K562 (cell line): Measurements from ENCODE around the gene PTPN13. TPM values are rescaled to one million over a fixed set of nuclear protein-coding genes. Genes with fewer than 3 reads are reported as not detected.

Source experiments
- ATAC-seq: fragments of 200-7000 bp; cut with Tn5 transposase; 3 replicates; pipeline ENCODE4 v1.9.1; 2020; ENCODE audit warnings: moderate library complexity
- BruUV-seq: library from RNA; stranded (reverse); fragments of 400-500 nt; replicated peaks from 2 replicates; lab custom pipeline; 2021; lab: Mats Ljungman, UMichigan
- CTCF ChIA-PET: fragments of 300-600 bp; formaldehyde crosslinking; extraction: SDS; loops from one replicate; lab custom pipeline; 2021; ENCODE audit warnings: low intra/inter-chr PET ratio; lab: Yijun Ruan, JAX
- POLR2A ChIA-PET: fragments of 300-600, 350-650 bp; sonication (Branson Sonifier 250); formaldehyde crosslinking; extraction: SDS; loops from one replicate; lab custom pipeline; 2021; ENCODE audit warnings: antibody characterized with exemption, inconsistent platforms; lab: Yijun Ruan, JAX
- DNase-seq, 4 experiments: peaks; one replicate each; pipeline versions ENCODE4 v3.0.0 to v3.0.0-alpha.2; 2011 to 2018; ENCODE audit warnings: low spot score in 3 of 4, mixed read lengths in 3 of 4; ENCODE audit errors: extremely low read depth in 1 of 4
- FAIRE-seq: peaks from 2 replicates; lab custom pipeline; 2011; peaks lifted over from hg19 to GRCh38; lab: Jason Lieb, UNC
- H2AFZ ChIP-seq: 2 replicates; pipeline ENCODE4 v1.6.0; 2011; ENCODE audit warnings: low read depth, low read length, control low read depth, inconsistent platforms
- H3K27ac ChIP-seq: fragments of 200-600 bp; 3 replicates; pipeline ENCODE4 v1.8.0; 2011; ENCODE audit warnings: low read depth, mild to moderate bottlenecking, control low read depth, inconsistent platforms, low read length, moderate library complexity, mixed read lengths; ENCODE audit errors: extremely low read depth
- H3K27me3 ChIP-seq, 2 experiments: fragments of 300-600 bp in 1 of 2; 2 replicates in 1 of 2; 3 replicates in 1 of 2; pipeline versions ENCODE4 v1.6.0 to v1.8.0; 2011; ENCODE audit warnings: inconsistent platforms in 2 of 2, low read length in 2 of 2, mild to moderate bottlenecking in 1 of 2, mixed read lengths in 1 of 2, moderate library complexity in 1 of 2; ENCODE audit not compliant: control insufficient read depth in 2 of 2, insufficient read depth in 2 of 2
- H3K36me3 ChIP-seq: fragments of 300-600 bp; 3 replicates; pipeline ENCODE4 v1.8.0; 2011; ENCODE audit warnings: mild to moderate bottlenecking, low read length, inconsistent platforms; ENCODE audit not compliant: control insufficient read depth, insufficient read depth
- H3K4me1 ChIP-seq, 2 experiments: fragments of 200-600 bp in 1 of 2; replicated peaks in 1 of 2; 2 replicates in 1 of 2; 3 replicates in 1 of 2; pipeline versions ENCODE4 v1.5.1 to v1.8.0; 2011; ENCODE audit warnings: inconsistent platforms in 2 of 2, low read length in 2 of 2, mild to moderate bottlenecking in 1 of 2, mixed read lengths in 1 of 2, moderate library complexity in 1 of 2; ENCODE audit not compliant: control insufficient read depth in 2 of 2, insufficient read depth in 2 of 2
- H3K4me2 ChIP-seq: 2 replicates; pipeline ENCODE4 v1.6.1; 2011; ENCODE audit warnings: low read length, control low read depth, inconsistent platforms, mixed read lengths; ENCODE audit not compliant: insufficient read depth
- H3K4me3 ChIP-seq: fragments of 200-600 bp; sonication (generic), shearing (Covaris generic); 2 replicates; pipeline ENCODE4 v1.5.1; 2016; ENCODE audit warnings: control low read depth, inconsistent platforms
- H3K79me2 ChIP-seq: fragments of 200-600 bp; 3 replicates; pipeline ENCODE4 v1.8.0; 2011; ENCODE audit warnings: low read length, inconsistent platforms; ENCODE audit not compliant: control insufficient read depth, insufficient read depth
- H3K9ac ChIP-seq, 2 experiments: 2 replicates each; pipeline versions ENCODE4 v1.6.0 to v1.6.1; 2011; ENCODE audit warnings: low read depth in 2 of 2, low read length in 2 of 2, control low read depth in 1 of 2, inconsistent platforms in 1 of 2, mild to moderate bottlenecking in 1 of 2, mixed read lengths in 1 of 2; ENCODE audit not compliant: insufficient read depth in 1 of 2
- H3K9me1 ChIP-seq: one replicate; pipeline ENCODE4 v1.6.0; 2011; ENCODE audit warnings: inconsistent platforms, mild to moderate bottlenecking, low read length, moderate library complexity; ENCODE audit not compliant: control insufficient read depth, insufficient read depth
- H3K9me3 ChIP-seq: replicated peaks from 2 replicates; pipeline ENCODE4 v1.5.1; 2011; ENCODE audit warnings: low read depth, low read length, inconsistent platforms; ENCODE audit not compliant: control insufficient read depth, insufficient read depth
- H4K20me1 ChIP-seq: replicated peaks from 2 replicates; pipeline ENCODE4 v1.6.1; 2011; ENCODE audit warnings: low read length, inconsistent platforms, mixed read lengths; ENCODE audit not compliant: control insufficient read depth, insufficient read depth
- ARID3B ChIP-seq: fragments of 250-450 bp; sonication (Bioruptor Pico); IDR thresholded peaks from 2 replicates; pipeline ENCODE4 v1.4.0; 2020; ENCODE audit warnings: borderline replicate concordance
- BDP1 ChIP-seq: IDR thresholded peaks from 3 replicates; pipeline ENCODE4 v1.6.1; 2011; ENCODE audit not compliant: insufficient read length, insufficient read depth
- E2F3 ChIP-seq: fragments of 250-450 bp; sonication (Bioruptor Pico); IDR thresholded peaks from 2 replicates; pipeline ENCODE4 v1.4.0; 2020; ENCODE audit warnings: mild to moderate bottlenecking
- FOXJ2 ChIP-seq: fragments of 200-800 bp; sonication (Bioruptor generic); IDR thresholded peaks from 2 replicates; pipeline ENCODE4 v1.6.1; 2016; ENCODE audit warnings: missing genetic modification characterization, missing compliant biosample characterization
- GTF2F1 ChIP-seq: IDR thresholded peaks from 2 replicates; pipeline ENCODE4 v1.6.1; 2011; ENCODE audit warnings: low read depth, low read length, improper control_type of control experiment
- HDAC1 ChIP-seq, 2 experiments: fragments of 450-650 bp; IDR thresholded peaks; 2 replicates each; pipeline ENCODE4 v1.6.1; 2016 to 2017; ENCODE audit warnings: inconsistent platforms in 1 of 2, mild to moderate bottlenecking in 1 of 2, moderate library complexity in 1 of 2
- HES1 ChIP-seq: fragments of 450-650 bp; IDR thresholded peaks from 2 replicates; pipeline ENCODE4 v1.6.1; 2016; ENCODE audit warnings: low read depth, mild to moderate bottlenecking, moderate library complexity
- HOXB6 ChIP-seq: fragments of 250-450 bp; sonication (Bioruptor Pico); IDR thresholded peaks from 2 replicates; pipeline ENCODE4 v1.5.1; 2022; ENCODE audit warnings: mild to moderate bottlenecking, borderline replicate concordance
- KAT7 ChIP-seq: sonication (generic); formaldehyde crosslinking; IDR thresholded peaks from 2 replicates; pipeline ENCODE4 v1.8.0; 2022; ENCODE audit warnings: missing genetic modification reagents, mild to moderate bottlenecking, borderline replicate concordance
- NFIX ChIP-seq: fragments of 250-450 bp; sonication (Bioruptor Pico); IDR thresholded peaks from 2 replicates; pipeline ENCODE4 v1.4.0; 2020; ENCODE audit warnings: low read depth, mild to moderate bottlenecking, moderate library complexity
- PYGO2 ChIP-seq: fragments of 450-650 bp; IDR thresholded peaks from 2 replicates; pipeline ENCODE4 v1.6.1; 2016; ENCODE audit warnings: mild to moderate bottlenecking, missing genetic modification characterization, moderate library complexity, missing compliant biosample characterization
- RBM22 ChIP-seq: fragments of 200-400 bp; formaldehyde crosslinking; IDR thresholded peaks from 2 replicates; pipeline ENCODE4 v1.6.1; 2018; ENCODE audit warnings: low read length, low read depth; ENCODE audit not compliant: poor library complexity, severe bottlenecking
- SAP30 ChIP-seq: fragments of 200-600 bp; sonication (generic); IDR thresholded peaks from 2 replicates; pipeline ENCODE4 v1.6.1; 2012; ENCODE audit warnings: borderline replicate concordance, low read depth, mild to moderate bottlenecking, moderate library complexity, low read length, control low read depth, inconsistent platforms; ENCODE audit not compliant: insufficient read depth, poor library complexity, severe bottlenecking
- SNAPC5 ChIP-seq: fragments of 250-450 bp; sonication (Bioruptor Pico); IDR thresholded peaks from 2 replicates; pipeline ENCODE4 v1.8.0; 2021; ENCODE audit warnings: moderate library complexity, mild to moderate bottlenecking, inconsistent platforms
- ZNF232 ChIP-seq: sonication (generic); formaldehyde crosslinking; IDR thresholded peaks from 2 replicates; pipeline ENCODE4 v1.8.0; 2022; ENCODE audit warnings: mild to moderate bottlenecking, missing genetic modification reagents
- WGBS: fragments of 100-300 bp; shearing (Covaris generic); methylation state at CpG from one replicate; pipeline ENCODE4 v1.1.6; 2016; ENCODE audit warnings: low coverage, mixed read lengths; ENCODE audit not compliant: insufficient coverage; ENCODE audit errors: missing lambda C conversion rate; 5-methylcytosine and 5-hydroxymethylcytosine counted together
- in situ Hi-C: fragments of 300-500 bp; cut with MboI; formaldehyde crosslinking; loops from 4 replicates; pipeline ENCODE4 v1.15.0; 2018; ENCODE audit warnings: inconsistent platforms, mixed read lengths
- intact Hi-C: fragments of 100-400 bp; cut with micrococcal nuclease; formaldehyde crosslinking; loops from 2 replicates; pipeline ENCODE4 v1.14.2; 2022
- polyA plus RNA-seq, 8 experiments: library from polyadenylated mRNA; depleted of rRNA in 4 of 8; stranded (reverse) in 5 of 8; unstranded in 3 of 8; fragments of >200 nt; fragmentation: Nextera tagmentation in 2 of 8; fragmentation: Illumina TruSeq in 1 of 8; extraction: Ambion mirVana in 2 of 8; extraction: Trizol in 1 of 8; gene quantifications; 2 replicates each; pipeline versions ENCODE4 v1.2.1 to v1.2.3, GENCODE V29; 2011 to 2014; ENCODE audit warnings: inconsistent platforms in 1 of 8, missing spikeins in 1 of 8
- total RNA-seq, 7 experiments: library from RNA; depleted of rRNA in 6 of 7; stranded (reverse); fragments of >200 nt in 6 of 7; fragmentation: Illumina TruSeq in 2 of 7; extraction: Trizol in 2 of 7; gene quantifications; 2 replicates each; pipeline versions ENCODE4 v1.2.1 to v1.2.3, GENCODE V29; 2011 to 2021; ENCODE audit warnings: low replicate concordance in 1 of 7

PTPN13 gene
- total and polyA plus RNA-seq, 9 of the 15 experiments (the other 6 are each of a cell fraction or from before 2014, with no cell fraction given), result 0.33 TPM; not detected in 8

- Histone ChIP-seq H3K27me3 (peaks cover 0 to 3% of the 10 kb centered on the region in 2 experiments; a peak in 3 of 5 replicates), H3K9me1 (no peaks in the 10 kb centered on the region), H3K9ac (no peak overlapping the region), H3K27ac (no peak overlapping the region), H3K79me2 (no peaks in the 10 kb centered on the region), H2AFZ (no peak overlapping the region), H4K20me1 (no peaks in the 10 kb centered on the region), H3K9me3 (no peaks in the 10 kb centered on the region), H3K36me3 (no peaks in the 10 kb centered on the region), H3K4me3 (no peak overlapping the region), H3K4me1 (no peaks in the 10 kb centered on the region), H3K4me2 (no peak overlapping the region)
- BruUV-seq, result no TSS peak
- 0% methylated on average over 1 of the region's 1 CpG for WGBS
- intact Hi-C loops (no loop called here), in situ Hi-C loops (no loop called here)
- FAIRE-seq (no peak), ATAC-seq (no peak), DNase-seq (no peak)
- TF ChIP-seq SAP30 (no peak), HOXB6 (CRISPR knock-in tag) (no peak), HES1 (no peak), SNAPC5 (CRISPR knock-in tag) (no peak), ZNF232 (CRISPR knock-in tag) (no peak), RBM22 (no peak), KAT7 (no peak), PYGO2 (tag) (no peak), ARID3B (CRISPR knock-in tag) (no peak), GTF2F1 (no peak), BDP1 (no peak), E2F3 (CRISPR knock-in tag) (no peak), NFIX (CRISPR knock-in tag) (no peak), HDAC1 (IDR thresholded peaks at IDR 0.05) (no peak), FOXJ2 (tag) (no peak)
- POLR2A ChIA-PET, result no interaction called here
- CTCF ChIA-PET, result no interaction called here
These were observed 6.0 kb downstream of the PTPN13 start for GRCh38 chr4:86600007-86600653.
